ENCODE data around the gene TTPAL.

Gene TTPAL

GRCh38 chr20:44494266-44494665 is 18.6 kb downstream of the TTPAL start:
- no peak for DNase-seq (ENCODE audit: extremely low read depth, low read depth)
- TF ChIP-seq CTCF (IDR thresholded peaks at IDR 0.05; ENCODE audit: low read depth, low read length), result no peak

GRCh38 chr20:44494681-44495080 is 19.0 kb downstream of the TTPAL start:
- no peak for DNase-seq (ENCODE audit: extremely low read depth, low read depth)
- TF ChIP-seq CTCF (IDR thresholded peaks at IDR 0.05; ENCODE audit: low read depth, low read length), result no peak

- no peak for TF ChIP-seq CTCF (IDR thresholded peaks at IDR 0.05; ENCODE audit: low read depth, low read length)
- no peak for DNase-seq (ENCODE audit: extremely low read depth, low read depth)
Measured at GRCh38 chr20:44495257-44495656, 19.6 kb downstream of the TTPAL start.

GRCh38 chr20:44495802-44496481 is 20.3 kb downstream of the TTPAL start:
- DNase-seq (ENCODE audit: extremely low read depth, low read depth), result peak; percentile 59
- TF ChIP-seq CTCF (IDR thresholded peaks at IDR 0.05; ENCODE audit: low read depth, low read length), result no peak

- TF ChIP-seq CTCF (IDR thresholded peaks at IDR 0.05; ENCODE audit: low read depth, low read length), result no peak
- no peak for DNase-seq (ENCODE audit: extremely low read depth, low read depth)
Measured at GRCh38 chr20:44496976-44497375, 21.3 kb downstream of the TTPAL start.

- no peak for DNase-seq (ENCODE audit: extremely low read depth, low read depth)
- TF ChIP-seq CTCF (IDR thresholded peaks at IDR 0.05; ENCODE audit: low read depth, low read length), result no peak
Measured at GRCh38 chr20:44497761-44498160, 22.1 kb downstream of the TTPAL start.

- TF ChIP-seq CTCF (IDR thresholded peaks at IDR 0.05; ENCODE audit: low read depth, low read length), result no peak
- no peak for DNase-seq (ENCODE audit: extremely low read depth, low read depth)
Measured at GRCh38 chr20:44500221-44500620, 24.5 kb downstream of the TTPAL start.

Measured in AG09319 (cell line).